Thyroid gland (tissue), 4 donors: ENCODE results near the gene FRMD4A.

Experiments used
- POLR2A ChIP-seq, 2 donors: fragments of 450-650 bp; IDR thresholded peaks; one replicate each; pipeline ENCODE4 v1.6.1; 2017; ENCODE audit warnings: antibody characterized with exemption in 2 of 2, mild to moderate bottlenecking in 2 of 2, moderate library complexity in 1 of 2
- TF ChIP-seq, protein P1 (sequence below), 6 experiments: fragments of 200-600 bp in 3 of 6; fragments of 450-650 bp in 3 of 6; sonication (generic) in 3 of 6; IDR thresholded peaks; one replicate each; pipeline ENCODE4 v1.5.1; 2016 to 2019; ENCODE audit warnings: antibody characterized with exemption in 6 of 6, mild to moderate bottlenecking in 2 of 6, inconsistent platforms in 1 of 6, moderate library complexity in 1 of 6

GRCh38 chr10:14353291-14353913 lies 22.7 kb upstream of the FRMD4A start:
- TF ChIP-seq, protein P1, sequence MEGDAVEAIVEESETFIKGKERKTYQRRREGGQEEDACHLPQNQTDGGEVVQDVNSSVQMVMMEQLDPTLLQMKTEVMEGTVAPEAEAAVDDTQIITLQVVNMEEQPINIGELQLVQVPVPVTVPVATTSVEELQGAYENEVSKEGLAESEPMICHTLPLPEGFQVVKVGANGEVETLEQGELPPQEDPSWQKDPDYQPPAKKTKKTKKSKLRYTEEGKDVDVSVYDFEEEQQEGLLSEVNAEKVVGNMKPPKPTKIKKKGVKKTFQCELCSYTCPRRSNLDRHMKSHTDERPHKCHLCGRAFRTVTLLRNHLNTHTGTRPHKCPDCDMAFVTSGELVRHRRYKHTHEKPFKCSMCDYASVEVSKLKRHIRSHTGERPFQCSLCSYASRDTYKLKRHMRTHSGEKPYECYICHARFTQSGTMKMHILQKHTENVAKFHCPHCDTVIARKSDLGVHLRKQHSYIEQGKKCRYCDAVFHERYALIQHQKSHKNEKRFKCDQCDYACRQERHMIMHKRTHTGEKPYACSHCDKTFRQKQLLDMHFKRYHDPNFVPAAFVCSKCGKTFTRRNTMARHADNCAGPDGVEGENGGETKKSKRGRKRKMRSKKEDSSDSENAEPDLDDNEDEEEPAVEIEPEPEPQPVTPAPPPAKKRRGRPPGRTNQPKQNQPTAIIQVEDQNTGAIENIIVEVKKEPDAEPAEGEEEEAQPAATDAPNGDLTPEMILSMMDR (IDR thresholded peaks at IDR 0.05): no peak
- TF ChIP-seq POLR2A (IDR thresholded peaks at IDR 0.05): no peak
